T-helper 2 cell (primary cell): Measurements from ENCODE around the gene EPOP.
A peak's percentile ranks its signal among the peaks of the same experiment; 100 is the strongest.
"Not testable (repeated sequence)": the region's sequence is repeated elsewhere in the genome, so short reads cannot be mapped to it uniquely, and the experiment has no call there.

Experiments
- DNase-seq, 5 experiments: peaks; one replicate each; pipeline versions ENCODE4 v3.0.0 to v3.0.0-alpha.2; 2012 to 2022

The EPOP gene

DNA sequence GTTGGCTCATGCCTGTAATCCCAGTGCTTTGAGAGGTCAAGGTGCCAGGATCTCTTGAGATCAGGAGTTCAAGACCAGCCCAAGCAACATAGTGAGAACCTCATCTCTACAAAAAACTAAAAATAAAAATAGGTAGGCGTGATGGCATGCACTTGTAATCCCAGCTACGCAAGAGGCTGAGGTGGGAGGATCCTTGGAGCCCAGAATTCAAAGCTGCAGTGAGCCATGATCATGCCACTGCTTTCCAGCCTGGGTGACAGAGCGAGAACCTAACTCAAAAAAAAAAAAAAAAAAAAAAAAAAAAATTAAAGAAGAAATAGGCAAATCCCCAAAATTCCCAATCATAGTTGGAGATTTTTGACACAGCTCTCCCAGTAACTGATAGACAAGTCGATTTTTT, 36.8 kb downstream of the EPOP start:
- no peak for DNase-seq

DNA sequence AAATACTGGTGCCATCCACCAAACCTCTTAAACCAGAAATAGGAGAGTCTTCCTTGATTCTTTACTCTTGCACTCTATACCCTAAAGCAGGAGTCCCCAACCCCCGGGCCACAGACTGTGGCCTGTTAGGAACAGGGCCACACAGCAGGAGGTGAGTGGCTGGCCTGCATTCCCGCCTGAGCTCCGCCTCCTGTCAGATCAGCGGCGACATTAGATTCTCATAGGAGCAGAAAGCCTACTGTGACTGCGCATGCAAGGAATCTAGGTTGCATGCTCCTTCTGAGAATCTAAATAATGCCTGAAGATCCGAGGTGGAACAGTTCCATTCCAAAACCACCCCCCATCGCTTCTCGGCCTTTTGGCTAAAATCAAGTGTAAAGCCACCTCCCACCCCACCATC, 38.7 kb downstream of the EPOP start:
- DNase-seq: no peak

DNA sequence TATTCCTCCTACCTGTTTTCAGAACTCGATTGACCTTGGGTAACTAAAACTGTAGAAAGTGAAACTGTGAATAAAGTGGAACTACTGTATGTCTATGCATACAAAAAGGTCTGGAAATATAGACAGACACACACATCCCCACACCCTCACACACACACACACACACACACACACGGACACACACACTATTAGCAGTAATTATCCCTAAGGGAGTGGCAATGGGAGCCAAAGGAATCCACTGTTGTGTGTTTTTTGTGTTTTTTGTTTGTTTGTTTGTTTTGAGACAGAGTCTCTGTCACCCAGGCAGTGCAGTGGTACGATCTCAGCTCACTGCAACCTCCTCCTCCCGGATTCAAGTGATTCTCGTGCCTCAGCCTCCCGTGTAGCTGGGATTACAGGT, 42.4 kb downstream of the EPOP start:
- DNase-seq: no peak

DNA sequence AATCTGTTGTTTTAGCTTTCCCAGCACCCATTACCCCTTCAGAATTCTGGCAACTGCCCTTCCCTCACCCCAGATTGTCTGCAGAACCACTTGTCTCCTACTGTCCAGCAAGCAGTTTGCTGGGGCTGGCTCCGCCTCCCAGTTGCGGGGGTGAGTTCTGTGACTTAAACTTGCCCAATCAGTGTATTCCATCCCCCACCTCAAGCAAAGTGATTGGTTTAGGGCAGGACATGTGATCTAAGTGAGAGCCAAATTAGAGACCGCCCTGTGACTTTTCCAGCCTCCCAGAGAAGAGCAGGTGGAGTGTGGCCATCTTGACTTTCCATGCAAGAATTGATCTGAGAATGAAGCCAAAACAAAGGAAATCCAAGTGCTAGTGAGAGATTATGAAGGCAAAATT, 46.3 kb downstream of the EPOP start:
- no peak for DNase-seq

DNA sequence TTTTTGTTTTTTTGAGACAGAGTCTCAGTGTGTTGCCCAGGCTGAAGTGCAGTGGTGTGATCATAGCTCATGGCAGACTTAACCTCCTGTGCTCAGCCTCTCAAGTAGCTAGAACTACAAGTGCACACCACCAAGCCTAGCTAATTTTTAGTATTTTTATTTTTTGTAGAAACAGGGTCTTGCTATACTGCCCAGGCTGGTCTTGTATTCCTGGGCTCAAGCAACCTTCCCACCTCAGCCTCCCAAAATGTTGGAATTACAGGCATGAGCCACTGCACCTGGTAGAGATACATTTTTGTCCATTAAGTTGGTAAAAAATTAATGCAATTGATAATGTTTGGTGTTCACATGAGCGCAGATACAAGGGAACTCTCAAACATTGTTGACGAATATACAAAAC, 46.8 kb downstream of the EPOP start:
- no peak for DNase-seq

DNA sequence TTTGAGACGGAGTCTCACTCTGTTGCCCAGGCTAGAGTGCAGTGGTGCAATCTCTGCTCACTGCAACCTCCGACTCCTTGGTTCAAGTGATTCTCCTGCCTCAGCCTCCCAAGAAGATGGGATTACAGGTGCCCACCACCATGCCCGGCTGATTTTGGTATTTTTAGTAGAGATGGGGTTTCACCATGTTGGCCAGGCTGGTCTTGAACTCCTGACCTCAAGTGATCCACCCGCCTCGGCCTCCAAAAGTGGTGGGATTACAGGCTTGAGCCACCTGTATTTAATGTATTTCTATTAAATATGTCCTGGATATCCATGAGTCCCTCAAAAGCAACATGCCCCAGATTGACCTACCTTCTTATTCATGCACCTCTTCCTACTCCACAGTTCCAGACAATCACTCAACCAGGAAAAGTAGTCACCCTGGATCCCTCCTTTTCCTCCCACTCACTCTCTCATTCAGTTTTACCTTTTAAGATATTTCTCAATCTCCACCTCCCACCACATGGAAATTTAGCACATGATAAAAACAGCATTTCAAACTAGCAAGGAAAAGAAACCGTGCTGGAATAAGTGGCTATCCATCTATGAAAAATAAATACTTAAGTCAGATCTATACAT, 48.0 kb downstream of the EPOP start:
- not testable (repeated sequence) for DNase-seq

DNA sequence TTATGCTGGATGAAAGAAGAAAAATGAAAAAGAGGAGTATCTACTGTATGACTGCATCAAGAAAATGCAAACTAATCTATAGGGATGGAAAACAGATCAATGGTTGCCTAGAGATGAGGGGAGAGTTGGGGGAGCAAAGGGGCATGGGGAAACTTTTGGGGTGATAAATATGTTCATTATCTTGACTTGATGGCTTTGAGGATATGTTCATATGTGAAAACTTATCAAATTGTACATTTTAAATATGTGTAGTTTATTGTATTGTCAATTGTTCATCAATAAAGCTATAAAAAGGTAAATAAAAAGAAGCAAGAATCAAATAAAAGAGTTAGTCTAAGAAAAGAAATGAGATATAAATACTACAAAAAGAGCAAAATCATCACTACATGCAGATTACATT, 49.3 kb downstream of the EPOP start:
- no peak for DNase-seq

DNA sequence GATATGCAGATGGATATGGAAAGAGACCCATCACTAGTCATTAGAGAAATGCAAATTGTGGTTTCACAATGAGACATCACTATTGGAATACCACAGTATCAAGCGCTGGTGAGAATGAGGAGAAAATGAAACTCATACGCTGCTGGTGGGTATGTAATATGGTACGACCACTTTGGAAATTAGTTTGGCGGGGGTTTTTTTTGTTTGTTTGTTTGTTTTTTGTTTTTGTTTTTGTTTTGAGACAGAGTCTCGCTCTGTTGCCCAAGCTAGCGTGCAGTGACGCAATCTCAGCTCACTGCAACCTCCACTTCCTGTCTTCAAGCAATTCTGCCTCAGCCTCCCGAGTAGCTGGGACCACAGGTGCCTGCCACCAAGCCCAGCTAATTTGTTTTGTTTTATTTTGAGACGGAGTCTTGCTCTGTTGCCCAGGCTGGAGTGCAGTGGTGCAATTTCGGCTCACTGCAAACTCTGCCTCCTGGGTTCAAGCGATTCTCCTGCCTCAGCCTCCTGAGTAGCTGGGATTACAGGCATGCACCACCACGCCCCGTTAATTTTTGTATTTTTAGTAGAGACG, 49.9 kb downstream of the EPOP start:
- peak in 1 of 5 experiments; percentile 73 for DNase-seq
